NCI-H2107 treated with DMSO at 0.1 percent for 48 hours (cell line): ENCODE data around the gene PRTN3.

Source experiments
- DNase-seq: peaks from one replicate; lab custom pipeline; 2025; ENCODE audit not compliant: unreplicated experiment; lab: John Stamatoyannopoulos, UW

The PRTN3 gene, protein sequence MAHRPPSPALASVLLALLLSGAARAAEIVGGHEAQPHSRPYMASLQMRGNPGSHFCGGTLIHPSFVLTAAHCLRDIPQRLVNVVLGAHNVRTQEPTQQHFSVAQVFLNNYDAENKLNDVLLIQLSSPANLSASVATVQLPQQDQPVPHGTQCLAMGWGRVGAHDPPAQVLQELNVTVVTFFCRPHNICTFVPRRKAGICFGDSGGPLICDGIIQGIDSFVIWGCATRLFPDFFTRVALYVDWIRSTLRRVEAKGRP

DNA sequence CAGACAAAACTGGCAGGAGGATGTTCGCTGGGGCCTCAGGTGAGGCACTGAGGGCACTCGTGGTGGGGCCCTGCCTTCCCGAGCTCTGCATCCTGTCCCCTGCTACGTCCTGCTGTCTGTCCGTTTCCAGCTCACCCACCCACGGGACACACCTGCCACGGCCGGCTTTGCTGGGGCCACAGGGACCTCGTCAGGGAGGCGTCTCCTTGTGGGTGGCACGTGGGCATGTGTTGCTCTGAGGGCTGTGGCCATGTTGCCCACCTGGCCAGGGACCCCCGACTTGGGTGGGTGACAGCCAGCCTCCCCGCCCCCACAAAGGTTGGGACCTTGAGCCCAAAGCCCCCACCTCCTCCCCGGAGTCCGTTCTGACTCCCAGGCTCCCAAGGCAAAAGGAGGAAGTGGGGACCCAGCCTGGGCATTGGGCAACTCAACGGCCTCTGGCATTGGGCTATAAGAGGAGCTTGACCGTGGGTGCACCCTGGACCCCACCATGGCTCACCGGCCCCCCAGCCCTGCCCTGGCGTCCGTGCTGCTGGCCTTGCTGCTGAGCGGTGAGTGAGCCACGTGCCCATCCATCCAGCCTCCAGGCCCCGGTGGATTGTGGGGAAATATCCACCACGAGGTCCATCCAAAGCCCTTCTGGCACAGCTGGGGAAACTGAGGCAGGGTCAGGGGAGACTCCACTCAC, at the start of gene PRTN3:
Gene PRTN3, plus strand, starts transcription at position 481 of the 688 bp plus-strand sequence. Its CDS starts 10 bp downstream, at position 491.
- DNase-seq = no peak

DNA sequence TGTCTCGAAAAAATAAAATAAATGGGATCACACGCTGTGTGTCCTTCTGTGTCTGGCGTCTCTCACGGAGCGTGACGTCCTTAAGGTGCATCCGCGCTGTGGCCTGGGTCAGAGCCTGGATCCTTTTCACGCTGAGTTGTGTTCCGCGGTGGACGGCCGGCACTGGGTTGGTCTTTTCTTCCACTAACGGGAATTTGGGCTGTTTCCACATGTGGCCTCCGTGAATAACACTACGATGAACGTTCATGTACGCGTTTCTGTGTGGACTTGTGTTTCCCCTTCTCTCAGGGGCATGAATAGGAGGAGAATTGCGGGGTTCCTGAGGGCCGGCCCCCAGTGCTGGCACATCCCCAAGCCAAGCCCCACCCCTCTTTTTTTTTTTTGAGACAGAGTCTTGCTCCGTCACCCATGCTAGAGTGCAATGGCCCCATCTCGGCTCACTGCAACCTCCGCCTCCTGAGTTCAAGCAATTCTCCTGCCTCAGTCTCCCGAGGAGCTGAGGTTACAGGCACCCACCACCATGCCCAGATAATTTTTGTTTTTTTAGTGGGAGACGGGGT, 49.7 kb upstream of the PRTN3 start:
- no peak for DNase-seq

DNA sequence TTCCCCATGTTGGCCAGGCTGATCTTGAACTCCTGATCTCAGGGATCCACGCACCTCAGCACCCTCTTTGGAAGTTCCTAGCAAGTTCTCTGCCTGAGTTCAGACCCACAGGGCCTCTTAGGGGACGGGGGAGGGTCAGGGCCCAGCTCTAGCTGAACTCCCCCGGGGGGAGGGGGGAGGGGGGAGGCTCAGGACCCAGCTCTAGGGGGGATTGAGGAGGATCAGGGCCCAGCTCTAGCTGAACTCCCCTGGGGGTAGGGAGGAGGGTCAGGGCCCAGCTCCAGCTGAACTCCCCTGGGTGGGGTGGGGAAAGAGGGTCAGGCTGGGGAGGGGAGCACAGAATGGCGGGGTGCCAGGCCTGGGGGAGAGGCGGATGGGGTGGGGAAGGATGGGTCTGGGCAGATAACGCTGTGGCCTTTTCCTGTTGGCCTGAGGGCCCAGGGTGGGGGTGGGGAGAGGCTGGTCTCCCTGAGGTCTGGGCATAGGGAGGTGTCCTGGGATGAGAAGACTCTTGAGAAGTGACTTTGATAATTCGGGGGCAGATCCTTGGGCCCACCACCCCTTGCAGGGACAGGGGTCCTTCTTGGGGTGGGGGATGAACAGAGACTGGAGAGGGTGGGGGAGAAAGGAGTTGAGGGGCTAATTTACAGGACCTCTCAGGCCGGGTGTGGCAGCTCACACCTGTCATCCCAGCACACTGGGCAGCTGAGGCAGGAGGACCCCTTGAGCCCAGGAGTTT, 49.1 kb upstream of the PRTN3 start:
- no peak for DNase-seq

DNA sequence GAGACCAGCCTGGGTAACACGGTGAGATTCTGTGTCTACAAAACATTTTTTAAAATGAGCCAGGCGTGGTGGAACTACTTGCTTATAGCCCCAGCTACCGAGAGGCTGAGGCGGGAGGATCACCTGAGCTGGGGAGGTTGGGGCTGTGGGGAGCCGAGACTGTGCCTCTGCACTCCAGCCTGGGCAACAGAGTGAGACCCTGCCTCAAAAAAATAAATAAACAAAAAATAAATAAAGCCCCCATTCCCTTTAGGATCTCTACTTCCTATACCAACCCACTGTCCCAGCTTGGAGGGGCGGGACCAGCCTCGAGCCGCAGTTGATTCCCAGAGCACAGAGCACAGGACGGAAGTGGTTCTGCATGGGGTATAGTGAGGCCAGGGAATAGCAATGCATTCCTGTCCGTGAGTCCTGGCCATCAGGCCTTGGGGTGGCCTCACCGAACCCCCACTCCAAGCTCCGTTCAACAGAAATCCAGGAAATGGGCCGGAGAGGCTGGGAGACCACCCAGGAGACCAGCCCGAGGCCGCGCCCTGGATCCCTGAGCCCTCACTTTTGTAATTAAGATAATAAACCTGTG, 48.4 kb upstream of the PRTN3 start:
- no peak for DNase-seq

DNA sequence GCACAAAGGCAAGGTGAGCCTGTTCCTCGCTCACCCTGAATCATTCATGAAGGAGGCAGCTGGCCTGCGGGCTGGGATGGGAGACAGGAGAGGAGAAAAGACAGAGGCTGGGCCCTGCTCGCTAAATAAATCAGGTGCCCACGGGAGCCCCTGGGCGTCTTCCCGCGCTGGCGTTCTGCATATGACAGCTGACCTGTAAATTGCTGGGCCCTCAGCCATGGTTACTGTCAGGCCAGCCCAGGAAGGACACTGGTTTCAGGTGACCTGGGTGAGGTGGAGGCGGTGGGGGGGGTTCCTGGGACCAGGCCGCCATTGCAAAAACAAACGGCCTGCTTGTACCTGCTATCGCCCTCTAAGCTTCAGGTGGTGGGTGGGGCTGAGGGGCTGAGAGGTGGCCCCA, 47.0 kb upstream of the PRTN3 start:
- no peak for DNase-seq

DNA sequence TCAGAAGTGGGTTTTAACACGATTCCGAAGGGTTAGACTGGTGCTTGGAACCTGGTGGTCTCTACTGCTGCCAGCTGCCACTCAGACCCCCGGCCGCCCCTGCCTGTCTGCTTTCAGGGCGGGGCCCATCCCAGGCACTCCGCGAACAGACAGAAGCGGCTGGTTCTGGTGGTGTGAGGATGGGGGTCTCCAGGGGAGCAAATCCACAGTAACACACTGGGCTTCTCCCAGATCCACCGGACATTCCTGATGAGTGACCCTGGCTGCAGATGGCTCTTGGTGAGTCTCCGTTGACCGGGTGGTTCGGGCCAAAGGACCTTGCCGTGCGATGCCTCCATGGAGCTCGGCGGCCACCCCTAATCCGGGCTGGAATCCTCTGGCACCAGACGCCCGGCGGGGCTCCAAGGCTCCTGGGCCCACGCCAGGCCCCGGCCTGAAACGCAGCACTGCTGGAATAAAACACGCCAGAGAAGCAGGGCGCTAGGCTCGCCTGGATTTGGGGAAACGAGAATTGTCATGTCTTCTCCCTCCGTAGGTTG, 45.7 kb upstream of the PRTN3 start:
- no peak for DNase-seq

DNA sequence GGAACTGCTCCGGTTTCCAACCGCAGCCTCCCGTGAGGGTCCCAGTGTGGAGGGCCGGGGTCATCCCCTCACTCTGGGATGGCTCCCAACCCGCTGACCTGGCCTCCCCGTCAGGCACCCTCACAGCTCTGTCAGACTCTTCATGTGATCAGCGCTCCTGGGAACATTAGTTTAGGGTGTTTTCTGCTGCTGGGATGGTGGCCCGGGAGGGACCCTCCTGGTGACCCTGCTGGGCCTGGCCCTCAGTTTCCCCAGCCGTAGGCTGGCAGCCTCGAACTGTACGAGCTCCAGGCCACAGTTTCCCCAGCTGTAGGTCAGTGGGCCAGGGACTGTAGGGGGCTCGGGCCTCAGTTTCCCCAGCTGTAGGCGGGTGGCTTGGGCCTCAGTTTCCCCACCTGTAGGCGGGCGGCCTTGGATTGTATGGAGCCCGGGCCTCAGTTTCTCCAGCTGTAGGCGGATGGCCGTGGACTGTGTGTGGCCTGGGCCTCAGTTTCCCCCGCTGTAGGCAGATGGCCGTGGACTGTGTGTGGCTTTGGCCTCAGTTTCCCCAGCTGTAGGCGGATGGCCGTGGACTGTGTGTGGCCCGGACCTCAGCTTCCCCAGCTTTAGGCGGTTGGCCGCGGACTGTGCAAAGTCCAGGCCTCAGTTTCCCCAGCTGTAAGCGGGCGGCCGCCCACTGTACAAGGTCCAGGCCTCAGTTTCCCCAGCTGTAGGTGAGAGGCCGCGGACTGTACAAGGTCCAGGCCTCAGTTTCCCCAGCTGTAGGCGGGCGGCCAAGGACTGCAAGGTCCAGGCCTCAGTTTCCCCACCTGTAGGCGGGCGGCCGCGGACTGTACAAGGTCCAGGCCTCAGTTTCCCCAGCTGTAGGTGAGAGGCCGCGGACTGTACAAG, 44.9 kb upstream of the PRTN3 start:
- DNase-seq = no peak

DNA sequence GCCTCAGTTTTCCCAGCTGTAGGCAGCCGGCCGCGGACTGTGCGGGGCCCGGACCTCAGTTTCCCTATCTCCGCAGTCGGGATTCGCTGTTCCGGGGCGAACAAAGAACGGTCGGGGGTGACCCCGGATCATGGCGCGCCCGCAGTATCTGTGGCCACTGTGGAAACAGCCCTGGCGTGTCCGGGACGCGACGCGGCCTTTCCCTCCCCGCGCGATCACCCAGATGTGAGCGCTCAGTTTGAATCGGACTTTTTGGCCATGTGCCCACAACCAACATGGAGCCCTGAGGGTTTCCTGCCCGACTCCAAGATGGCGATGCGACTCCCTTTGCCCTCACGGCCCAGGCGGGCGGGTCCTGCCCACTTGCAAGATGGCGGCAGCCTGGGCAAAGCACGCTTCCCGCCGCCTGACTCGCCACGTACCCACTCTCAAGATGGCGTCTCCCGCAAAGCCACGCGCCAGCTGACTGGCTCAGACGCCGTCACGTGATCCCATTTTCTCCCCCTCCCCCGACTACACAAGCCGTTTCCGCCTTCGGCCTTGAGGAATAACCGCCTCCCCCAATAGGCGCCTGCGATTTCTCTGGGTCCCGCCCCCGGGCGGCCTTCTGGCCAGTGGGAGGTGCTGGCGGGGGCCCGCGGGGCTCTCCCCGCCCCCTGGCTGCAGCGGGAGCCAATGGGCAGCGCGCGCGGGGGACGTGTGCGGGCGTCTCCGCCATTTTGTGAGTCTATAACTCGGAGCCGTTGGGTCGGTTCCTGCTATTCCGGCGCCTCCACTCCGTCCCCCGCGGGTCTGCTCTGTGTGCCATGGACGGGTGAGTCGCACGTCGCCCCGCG, 43.9 kb upstream of the PRTN3 start, which contains the start of gene PTBP1:
Gene PTBP1, plus strand, starts transcription at position 761 of the 836 bp plus-strand sequence. Its CDS starts 46 bp downstream, at position 807.
- DNase-seq = peak; percentile 98

DNA sequence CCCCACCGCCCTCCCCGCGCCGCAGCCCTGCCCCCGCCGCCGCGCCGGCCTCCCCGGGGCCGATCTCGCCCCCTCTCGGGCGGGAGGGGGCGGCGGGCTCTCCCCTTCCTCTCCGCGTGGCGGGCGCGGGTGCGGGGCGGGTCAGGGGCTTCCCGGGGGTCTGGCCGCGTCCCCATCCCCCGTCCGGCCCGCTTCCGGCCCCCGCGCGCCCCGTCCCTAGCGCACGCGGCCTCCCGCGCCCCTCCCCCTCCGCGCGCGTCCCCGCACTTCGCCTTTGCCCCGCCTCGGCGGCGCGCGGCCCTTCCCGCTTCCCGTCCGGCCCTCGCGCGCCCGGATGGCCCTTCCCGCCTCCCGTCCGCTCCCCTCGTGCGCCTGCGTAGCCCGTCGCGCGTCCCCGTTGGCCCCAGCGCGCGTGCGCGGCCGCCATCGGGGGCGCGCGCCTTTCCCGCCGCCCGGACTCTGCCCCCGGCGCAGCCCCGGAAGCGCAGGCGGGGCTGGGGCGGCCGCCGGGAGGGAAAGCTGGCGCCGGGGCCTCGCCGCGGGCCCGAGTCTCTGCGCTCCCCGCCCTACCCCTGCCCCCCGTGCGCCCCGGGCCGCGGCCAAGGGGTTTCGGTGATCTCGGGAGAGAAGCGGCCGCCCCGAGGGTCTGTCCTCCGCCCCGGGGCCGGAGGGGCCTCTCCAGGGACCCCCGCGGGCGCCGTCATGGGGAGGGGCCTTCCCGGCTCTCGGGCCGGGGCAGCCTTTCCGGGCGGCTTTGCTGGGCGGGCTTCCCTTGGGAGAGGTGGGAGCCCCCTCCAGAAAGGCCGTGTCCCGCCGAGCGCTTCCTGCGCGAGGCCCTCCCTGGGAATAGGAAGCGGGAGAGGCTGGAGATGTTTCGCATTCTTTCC, 43.0 kb upstream of the PRTN3 start:
- DNase-seq = peak; percentile 11

DNA sequence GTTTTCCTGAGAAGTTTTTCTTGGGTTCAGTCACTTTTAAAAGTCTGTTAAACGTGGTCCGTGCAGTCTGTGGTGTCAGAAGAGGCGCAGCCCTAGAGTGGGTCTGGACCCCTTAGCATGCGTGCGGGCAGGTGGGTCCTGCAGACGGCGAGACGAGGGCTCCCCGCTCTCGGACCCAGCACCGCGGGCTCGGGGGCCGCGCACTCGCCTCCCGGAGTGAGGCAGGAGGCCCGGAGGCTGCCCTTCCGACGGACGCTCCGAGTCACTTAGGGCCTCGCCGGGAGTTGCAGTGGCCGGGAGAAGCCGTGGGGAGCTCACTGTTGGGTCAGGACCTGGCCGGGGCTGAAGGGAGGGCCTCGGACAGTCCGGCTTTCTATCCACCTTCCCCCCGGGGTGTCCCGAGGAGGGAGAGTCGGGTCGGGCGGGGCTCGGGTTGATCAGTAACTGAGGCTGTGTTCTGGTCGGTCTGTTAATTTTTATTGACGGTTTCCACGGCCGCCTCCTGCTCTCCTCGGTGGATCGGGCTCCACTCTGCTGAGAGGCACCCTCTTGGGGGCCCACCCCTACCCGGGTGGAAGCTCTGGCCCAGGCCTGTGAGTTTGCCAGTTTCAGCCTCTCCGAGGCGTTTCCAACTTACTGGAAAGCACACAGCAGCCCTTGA, 42.3 kb upstream of the PRTN3 start:
- DNase-seq = no peak

DNA sequence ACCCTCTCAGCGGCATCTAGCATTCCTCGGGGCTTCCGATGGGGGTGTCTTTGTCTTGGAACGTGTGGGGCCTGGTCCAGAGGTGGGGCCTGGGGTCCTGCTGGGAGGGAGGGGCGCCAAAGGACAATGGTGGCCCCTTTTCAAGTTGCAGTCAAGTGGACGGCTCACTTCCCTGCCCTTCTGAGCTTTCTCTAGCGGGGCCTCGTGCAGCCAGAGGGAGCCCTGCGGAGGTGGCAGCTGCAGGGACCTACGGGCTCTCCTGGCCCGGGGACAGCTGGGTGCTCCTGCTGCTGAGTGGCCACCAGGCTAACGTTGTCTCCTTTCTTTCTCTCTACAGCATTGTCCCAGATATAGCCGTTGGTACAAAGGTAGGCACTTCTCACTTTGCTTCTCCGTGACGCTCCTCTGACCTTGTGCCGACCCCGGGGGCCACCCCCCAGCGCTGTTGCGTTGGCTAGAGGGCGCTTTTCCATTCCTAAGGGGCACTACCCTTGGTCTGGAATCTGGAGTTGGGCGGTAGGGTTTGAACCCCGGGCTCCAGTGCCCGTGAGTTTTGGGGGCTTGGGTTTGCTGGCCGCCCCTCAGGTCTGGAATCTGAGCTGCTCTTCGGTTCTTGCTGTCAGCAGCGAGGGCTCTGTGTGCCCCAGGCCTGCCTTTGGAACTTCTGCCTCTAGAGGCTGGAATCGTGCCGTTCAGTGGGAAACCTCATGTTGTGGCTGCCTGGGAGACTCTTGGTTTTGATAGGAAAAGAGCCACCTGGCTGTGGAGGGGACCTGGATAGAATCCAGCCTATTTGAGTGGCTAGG, 41.5 kb upstream of the PRTN3 start:
- DNase-seq = peak; percentile 22

DNA sequence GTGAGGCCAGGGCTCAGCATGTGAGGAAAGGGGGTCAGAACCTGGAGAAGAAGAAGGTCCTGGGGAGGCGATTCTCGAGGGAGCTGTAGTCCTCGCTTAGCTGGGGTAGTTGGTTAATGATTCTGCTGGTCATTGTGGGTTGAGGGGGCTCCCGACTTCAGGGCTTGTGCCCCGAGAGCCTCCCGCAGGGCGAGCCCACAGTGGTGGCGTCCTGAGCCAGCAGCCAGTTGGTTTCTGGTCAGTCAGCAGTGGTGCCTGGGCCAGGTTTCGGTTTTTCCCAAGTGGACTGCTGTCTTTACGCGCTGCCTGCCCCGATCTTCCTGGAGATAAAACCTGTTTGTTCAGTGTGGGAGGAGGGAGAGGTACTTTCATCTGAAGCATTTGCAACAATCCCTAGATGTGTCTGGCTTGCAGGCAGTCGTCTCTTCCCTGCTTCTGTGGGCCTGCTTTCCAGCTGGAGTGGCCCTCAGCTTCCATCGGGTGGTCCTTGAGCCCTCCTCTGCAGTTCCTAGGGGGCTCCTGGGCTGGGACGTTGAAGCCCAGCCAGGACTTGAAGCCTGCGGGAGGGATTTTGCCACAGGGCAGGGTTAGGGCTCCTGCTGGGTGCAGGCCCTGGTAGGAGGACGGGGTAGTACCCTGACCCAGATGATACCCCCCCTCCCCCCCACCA, 40.3 kb upstream of the PRTN3 start:
- no peak for DNase-seq

DNA sequence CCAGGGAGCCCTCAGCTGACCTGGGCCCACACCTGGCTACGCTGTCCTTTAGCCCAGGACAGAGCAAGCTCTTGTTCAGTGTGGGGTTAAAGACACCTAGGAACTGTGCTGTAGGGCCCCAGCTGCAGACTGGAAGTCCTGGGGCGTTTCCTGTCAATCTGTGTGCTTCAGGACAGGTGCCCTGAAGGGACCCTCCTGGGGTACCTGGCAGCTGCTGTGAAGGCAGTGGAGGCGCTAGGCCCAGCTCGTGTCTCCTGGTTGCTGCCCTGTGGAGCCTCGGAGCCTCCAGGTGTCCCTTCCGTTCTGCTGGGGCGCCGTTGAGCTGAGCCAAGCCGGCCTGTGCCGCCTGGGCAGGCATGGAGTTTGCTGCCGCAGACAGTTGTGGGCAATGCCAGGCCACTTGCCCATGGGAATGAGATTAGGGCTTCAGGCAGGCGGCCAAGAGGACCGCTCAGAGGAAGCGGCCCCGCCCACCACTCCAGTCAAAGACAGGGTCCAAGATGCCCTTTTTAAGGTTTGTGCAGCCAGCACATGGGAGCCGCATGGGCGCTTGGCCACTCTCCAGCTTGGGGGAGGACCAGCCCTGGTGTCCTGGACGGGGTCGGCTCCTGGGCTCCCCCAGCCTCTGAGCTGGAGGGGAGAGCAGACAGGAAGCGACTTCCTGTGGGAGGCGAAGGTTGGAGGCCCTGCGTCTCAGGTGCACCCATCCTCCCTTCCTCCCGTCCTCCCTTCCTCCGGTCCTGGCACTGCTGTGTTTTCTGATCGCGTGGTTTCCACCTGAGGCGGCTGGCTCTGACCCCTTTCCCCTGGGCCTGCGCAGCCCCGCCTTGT, 39.6 kb upstream of the PRTN3 start:
- peak; percentile 4 for DNase-seq

DNA sequence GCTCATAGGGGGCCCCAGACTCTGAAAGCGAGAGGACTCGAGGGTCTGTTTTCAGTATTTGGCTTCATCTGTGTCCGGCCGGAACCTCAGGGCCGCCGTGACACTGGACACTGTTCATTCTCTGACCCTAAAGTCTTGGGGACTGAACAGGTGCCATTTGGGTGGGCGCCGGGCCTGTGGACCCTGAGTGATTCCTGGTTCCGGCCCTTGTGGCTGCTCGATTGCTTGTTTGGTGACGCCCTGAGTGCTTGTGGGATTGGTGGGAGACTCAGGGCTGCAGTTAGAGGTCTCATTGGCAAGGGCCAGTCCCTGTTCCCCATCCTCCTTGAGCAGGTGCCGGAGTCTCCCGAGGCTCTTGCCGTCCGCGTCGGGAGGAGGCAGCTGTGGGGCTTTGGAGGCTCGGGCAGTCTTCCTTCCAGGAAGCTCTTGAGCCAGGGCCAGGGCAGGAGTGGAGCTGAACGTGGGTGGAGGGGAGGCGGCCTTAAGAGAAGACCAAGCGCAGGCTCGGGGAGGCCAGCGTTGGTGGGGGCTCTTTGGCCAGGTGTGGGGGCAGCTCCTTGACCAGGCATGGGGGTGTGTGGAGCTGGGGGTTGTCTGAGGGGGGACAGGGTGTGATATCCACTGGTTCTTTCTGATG, 38.8 kb upstream of the PRTN3 start:
- no peak for DNase-seq
